Measurements from ENCODE around the gene SBF1. TPM values are rescaled to one million over a fixed set of nuclear protein-coding genes. Genes with fewer than 3 reads are reported as not detected.

Gene SBF1
- total RNA-seq, 3 donors from 2014 or later (not counting 1 experiment from before 2014, with no cell fraction given): 235 to 284 (median 242) TPM

DNA sequence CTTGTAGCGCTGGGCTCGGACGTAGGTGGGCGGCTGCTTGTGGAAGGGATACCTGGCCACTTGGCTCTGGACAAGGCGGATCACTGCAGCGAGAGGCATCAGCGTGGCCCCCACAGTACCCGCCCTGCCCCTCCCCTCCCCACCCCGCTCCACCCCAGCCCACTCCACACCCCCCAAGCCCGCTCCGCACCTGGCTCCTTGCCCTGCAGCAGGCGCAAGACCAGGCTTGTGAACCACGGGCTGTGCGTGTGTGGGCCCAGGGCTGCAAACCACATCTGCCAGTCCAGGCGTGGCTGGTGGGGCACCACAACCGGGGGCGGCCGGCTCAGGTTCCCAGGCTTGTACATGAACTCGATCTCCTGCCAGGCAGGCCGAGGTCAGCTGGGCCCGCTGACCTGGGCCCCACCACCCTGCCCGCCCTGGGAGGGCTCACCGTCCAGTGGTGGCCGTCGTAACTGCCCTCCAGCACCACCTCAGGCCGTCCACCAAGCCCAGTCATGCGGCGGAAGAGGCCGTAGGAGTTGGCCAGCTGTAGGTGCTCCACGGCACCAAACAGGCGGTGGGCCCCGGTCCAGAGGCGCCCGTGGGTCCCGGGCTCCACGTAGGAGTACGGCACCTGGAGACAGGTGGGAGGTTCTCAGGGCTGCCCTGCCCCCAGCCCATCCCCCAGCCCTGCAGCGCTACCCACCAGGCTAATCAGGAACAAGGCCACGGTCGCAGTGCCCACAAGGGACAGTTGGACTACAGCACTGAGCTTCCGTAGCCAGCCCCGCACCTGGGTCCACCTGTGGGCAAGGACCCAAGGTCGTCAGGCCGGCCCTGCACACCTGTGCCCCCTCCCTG is 29.8 kb upstream of the SBF1 start:
- Histone ChIP-seq H3K9me3 (ENCODE audit: control insufficient read depth, insufficient read depth, low read length) (no peaks in the 10 kb centered on the region), H3K27ac (ENCODE audit: low read length) (no peak overlapping the region), H3K4me1 (ENCODE audit: control insufficient read depth, insufficient read depth, low read length) (peaks cover 26% of the 10 kb centered on the region), H3K36me3 (ENCODE audit: control insufficient read depth, insufficient read depth, low read length) (peaks cover 26% of the 10 kb centered on the region), H3K27me3 (ENCODE audit: control insufficient read depth, insufficient read depth, low read length) (no peaks in the 10 kb centered on the region), H3K4me3 (ENCODE audit: low read length) (no peak overlapping the region)
- ATAC-seq (no peak), DNase-seq (no peak)
- Mint-ChIP-seq H3K36me3 (no peaks in the 10 kb centered on the region), H3K27me3 (ENCODE audit: low read depth in 2 of 2) (no peaks in the 10 kb centered on the region), H3K9me3 (no peaks in the 10 kb centered on the region), H3K4me3 (no peak overlapping the region), H3K4me1 (peaks cover 11 to 28% of the 10 kb centered on the region in 2 donors), H3K27ac (no peak overlapping the region)
- WGBS (ENCODE audit: insufficient coverage): 90% methylated on average over 42 of the region's 44 CpGs
- TF ChIP-seq CTCF (IDR thresholded peaks at IDR 0.05): no peak
- intact Hi-C loops (cut with micrococcal nuclease): loop anchor here (5.0 kb wide), 3 partner anchors 32 to 78 kb away; partner anchors contain the start of genes CHKB and SYCE3

DNA sequence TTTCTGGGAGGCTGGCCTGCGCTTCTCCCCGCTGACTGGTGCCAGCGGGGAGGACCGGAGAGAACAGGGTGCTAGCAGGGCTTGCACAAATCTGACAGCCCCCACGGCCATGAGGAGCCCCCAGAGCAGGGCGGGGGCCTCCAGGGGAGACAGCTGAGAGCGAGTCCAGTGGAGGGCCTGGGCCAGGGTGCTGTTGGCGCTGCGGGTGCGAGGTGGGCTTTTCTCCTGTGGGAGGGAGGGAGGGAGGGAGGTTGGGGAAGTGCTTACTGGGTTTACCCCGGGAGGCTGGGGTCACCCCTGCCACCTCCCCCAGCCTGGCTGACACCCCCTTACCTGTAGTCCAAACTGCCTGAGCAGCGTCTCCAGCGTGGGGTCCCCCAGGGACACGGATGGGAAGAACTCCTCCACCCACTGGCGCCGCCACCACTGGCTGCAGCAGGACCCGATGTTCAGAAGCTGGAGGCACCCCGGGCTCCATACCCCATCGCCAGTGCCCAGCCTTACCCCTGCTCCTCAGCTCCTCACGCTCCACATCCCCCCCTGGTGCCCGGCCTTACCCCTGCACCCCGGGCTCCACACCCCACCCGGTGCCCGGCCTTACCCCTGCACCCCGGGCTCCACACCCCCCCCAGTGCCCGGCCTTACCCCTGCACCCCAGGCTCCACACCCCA is 28.8 kb upstream of the SBF1 start:
- TF ChIP-seq CTCF (IDR thresholded peaks at IDR 0.05): no peak
- no peaks in the 10 kb centered on the region for H3K9me3 ChIP-seq (ENCODE audit: control insufficient read depth, insufficient read depth, low read length)
- no peaks in the 10 kb centered on the region for H3K27me3 Mint-ChIP-seq (ENCODE audit: low read depth in 2 of 2)
- no peaks in the 10 kb centered on the region for H3K27me3 ChIP-seq (ENCODE audit: control insufficient read depth, insufficient read depth, low read length)
- no peak for DNase-seq
- intact Hi-C loops (cut with micrococcal nuclease): no loop called here
- H3K4me1 Mint-ChIP-seq: peaks cover 1 to 18% of the 10 kb centered on the region in 2 donors
- no peak overlapping the region for H3K27ac Mint-ChIP-seq
- H3K4me3 Mint-ChIP-seq: no peak overlapping the region
- no peaks in the 10 kb centered on the region for H3K36me3 Mint-ChIP-seq
- H3K4me1 ChIP-seq (ENCODE audit: control insufficient read depth, insufficient read depth, low read length): peaks cover 23% of the 10 kb centered on the region
- H3K9me3 Mint-ChIP-seq: no peaks in the 10 kb centered on the region
- H3K4me3 ChIP-seq (ENCODE audit: low read length): no peak overlapping the region
- H3K36me3 ChIP-seq (ENCODE audit: control insufficient read depth, insufficient read depth, low read length): peaks cover 26% of the 10 kb centered on the region
- WGBS (ENCODE audit: insufficient coverage): 94% methylated on average over 20 of the region's 26 CpGs
- no peak overlapping the region for H3K27ac ChIP-seq (ENCODE audit: low read length)
- ATAC-seq: no peak

- 95% methylated on average over 24 of the region's 24 CpGs for WGBS (ENCODE audit: insufficient coverage)
- Histone ChIP-seq H3K27me3 (ENCODE audit: control insufficient read depth, insufficient read depth, low read length) (no peaks in the 10 kb centered on the region), H3K4me1 (ENCODE audit: control insufficient read depth, insufficient read depth, low read length) (peaks cover 26% of the 10 kb centered on the region), H3K4me3 (ENCODE audit: low read length) (no peak overlapping the region), H3K27ac (ENCODE audit: low read length) (no peak overlapping the region), H3K9me3 (ENCODE audit: control insufficient read depth, insufficient read depth, low read length) (no peaks in the 10 kb centered on the region), H3K36me3 (ENCODE audit: control insufficient read depth, insufficient read depth, low read length) (peaks cover 26% of the 10 kb centered on the region)
- Mint-ChIP-seq H3K27me3 (ENCODE audit: low read depth in 2 of 2) (peaks cover 0 to 1% of the 10 kb centered on the region in 2 donors), H3K36me3 (no peaks in the 10 kb centered on the region), H3K4me1 (peaks cover 0 to 11% of the 10 kb centered on the region in 2 donors), H3K9me3 (no peaks in the 10 kb centered on the region), H3K4me3 (no peak overlapping the region), H3K27ac (no peak overlapping the region)
- no peak for TF ChIP-seq CTCF (IDR thresholded peaks at IDR 0.05)
- DNase-seq: no peak
- ATAC-seq: no peak
- intact Hi-C loops (cut with micrococcal nuclease): no loop called here
Measured at GRCh38 chr22:50502628-50503474, 28.0 kb upstream of the SBF1 start.
